Mucosa of stomach (tissue), 1 donor: Measurements from ENCODE around the gene ATRN.
A peak's percentile ranks its signal among the peaks of the same experiment; 100 is the strongest.
"Not testable (repeated sequence)": the region's sequence is repeated elsewhere in the genome, so short reads cannot be mapped to it uniquely, and the experiment has no call there.

ENCODE experiments used
- H3K27me3 ChIP-seq: one replicate; pipeline ENCODE4 v1.7.0; 2013; ENCODE audit warnings: mild to moderate bottlenecking, low read length; ENCODE audit not compliant: control insufficient read depth, insufficient read depth
- H3K36me3 ChIP-seq: one replicate; pipeline ENCODE4 v1.7.0; 2013; ENCODE audit warnings: low read length; ENCODE audit not compliant: control insufficient read depth, insufficient read depth
- H3K4me1 ChIP-seq: one replicate; pipeline ENCODE4 v1.7.0; 2013; ENCODE audit warnings: mild to moderate bottlenecking, low read length; ENCODE audit not compliant: control insufficient read depth, insufficient read depth
- H3K4me3 ChIP-seq: one replicate; pipeline ENCODE4 v1.7.0; 2013; ENCODE audit warnings: low read length
- H3K9ac ChIP-seq: one replicate; pipeline ENCODE4 v1.7.0; 2013; ENCODE audit warnings: mild to moderate bottlenecking, low read length, moderate library complexity
- H3K9me3 ChIP-seq: one replicate; pipeline ENCODE4 v1.7.0; 2013; ENCODE audit warnings: mild to moderate bottlenecking, low read length, moderate library complexity; ENCODE audit not compliant: control insufficient read depth
- donor health status: Pancreatic carcinoma.

Gene ATRN

GRCh38 chr20:3472105-3472504 is 1.3 kb downstream of the ATRN start:
- Histone ChIP-seq H3K9me3 (no peaks in the 10 kb centered on the region), H3K36me3 (no peaks in the 10 kb centered on the region), H3K4me3 (peak overlapping the region; percentile 86), H3K9ac (peak overlapping the region; percentile 90), H3K4me1 (peaks cover 22% of the 10 kb centered on the region), H3K27me3 (no peaks in the 10 kb centered on the region)

- H3K4me1 ChIP-seq: peaks cover 22% of the 10 kb centered on the region
- H3K4me3 ChIP-seq: no peak overlapping the region
- H3K9ac ChIP-seq: no peak overlapping the region
- no peaks in the 10 kb centered on the region for H3K36me3 ChIP-seq
- no peaks in the 10 kb centered on the region for H3K9me3 ChIP-seq
- no peaks in the 10 kb centered on the region for H3K27me3 ChIP-seq
Observed at GRCh38 chr20:3473324-3473723, 2.5 kb downstream of the ATRN start.

GRCh38 chr20:3473944-3474343 is 3.1 kb downstream of the ATRN start:
- Histone ChIP-seq H3K4me3 (no peak overlapping the region), H3K9ac (no peak overlapping the region), H3K36me3 (no peaks in the 10 kb centered on the region), H3K4me1 (peaks cover 22% of the 10 kb centered on the region), H3K27me3 (no peaks in the 10 kb centered on the region), H3K9me3 (no peaks in the 10 kb centered on the region)

GRCh38 chr20:3477003-3477860 is 6.4 kb downstream of the ATRN start:
- peaks cover 15% of the 10 kb centered on the region for H3K4me1 ChIP-seq
- not testable (repeated sequence) for H3K36me3 ChIP-seq, H3K9ac ChIP-seq

GRCh38 chr20:3477861-3478544 is 7.2 kb downstream of the ATRN start:
- Histone ChIP-seq H3K9me3 (no peaks in the 10 kb centered on the region), H3K4me3 (no peak overlapping the region), H3K36me3 (no peaks in the 10 kb centered on the region), H3K9ac (no peak overlapping the region), H3K27me3 (no peaks in the 10 kb centered on the region), H3K4me1 (peaks cover 7% of the 10 kb centered on the region)

More at GRCh38 chr20:3477003-3477860, 6.4 kb downstream of the ATRN start:
- H3K9me3 ChIP-seq, H3K4me3 ChIP-seq, H3K27me3 ChIP-seq: not testable (repeated sequence)

- H3K4me3 ChIP-seq: no peak overlapping the region
Observed at GRCh38 chr20:3479025-3479424, 8.2 kb downstream of the ATRN start.

GRCh38 chr20:3479759-3480615 is 9.2 kb downstream of the ATRN start:
- no peak overlapping the region for H3K9ac ChIP-seq
- H3K27me3 ChIP-seq: no peaks in the 10 kb centered on the region
- H3K4me1 ChIP-seq: no peaks in the 10 kb centered on the region
- H3K36me3 ChIP-seq: no peaks in the 10 kb centered on the region
- H3K4me3 ChIP-seq: no peak overlapping the region
- no peaks in the 10 kb centered on the region for H3K9me3 ChIP-seq

More at GRCh38 chr20:3479025-3479424, 8.2 kb downstream of the ATRN start:
- no peaks in the 10 kb centered on the region for H3K36me3 ChIP-seq
- H3K27me3 ChIP-seq: no peaks in the 10 kb centered on the region
- H3K9me3 ChIP-seq: no peaks in the 10 kb centered on the region
- H3K9ac ChIP-seq: no peak overlapping the region
- no peaks in the 10 kb centered on the region for H3K4me1 ChIP-seq

GRCh38 chr20:3483309-3483708 is 12.5 kb downstream of the ATRN start:
- H3K9me3 ChIP-seq: no peaks in the 10 kb centered on the region
- H3K27me3 ChIP-seq: no peaks in the 10 kb centered on the region
- no peaks in the 10 kb centered on the region for H3K36me3 ChIP-seq
- no peak overlapping the region for H3K4me3 ChIP-seq
- no peak overlapping the region for H3K9ac ChIP-seq
- H3K4me1 ChIP-seq: no peaks in the 10 kb centered on the region

GRCh38 chr20:3483784-3484183 is 13.0 kb downstream of the ATRN start:
- Histone ChIP-seq H3K36me3 (no peaks in the 10 kb centered on the region), H3K27me3 (no peaks in the 10 kb centered on the region), H3K4me1 (no peaks in the 10 kb centered on the region), H3K9me3 (no peaks in the 10 kb centered on the region), H3K4me3 (no peak overlapping the region), H3K9ac (no peak overlapping the region)

GRCh38 chr20:3485913-3486312 is 15.1 kb downstream of the ATRN start:
- H3K9ac ChIP-seq: no peak overlapping the region
- no peaks in the 10 kb centered on the region for H3K27me3 ChIP-seq
- no peaks in the 10 kb centered on the region for H3K36me3 ChIP-seq
- no peaks in the 10 kb centered on the region for H3K9me3 ChIP-seq
- no peaks in the 10 kb centered on the region for H3K4me1 ChIP-seq
- no peak overlapping the region for H3K4me3 ChIP-seq

- Histone ChIP-seq H3K9me3 (no peaks in the 10 kb centered on the region), H3K9ac (no peak overlapping the region), H3K27me3 (no peaks in the 10 kb centered on the region), H3K36me3 (no peaks in the 10 kb centered on the region), H3K4me3 (no peak overlapping the region), H3K4me1 (no peaks in the 10 kb centered on the region)
Observed at GRCh38 chr20:3486850-3487249, 16.0 kb downstream of the ATRN start.

- Histone ChIP-seq H3K4me3 (no peak overlapping the region), H3K36me3 (no peaks in the 10 kb centered on the region), H3K9ac (no peak overlapping the region), H3K27me3 (no peaks in the 10 kb centered on the region), H3K9me3 (no peaks in the 10 kb centered on the region), H3K4me1 (no peaks in the 10 kb centered on the region)
Observed at GRCh38 chr20:3492669-3493068, 21.9 kb downstream of the ATRN start.
